ENCODE data around the gene PARD3B.

DNA sequence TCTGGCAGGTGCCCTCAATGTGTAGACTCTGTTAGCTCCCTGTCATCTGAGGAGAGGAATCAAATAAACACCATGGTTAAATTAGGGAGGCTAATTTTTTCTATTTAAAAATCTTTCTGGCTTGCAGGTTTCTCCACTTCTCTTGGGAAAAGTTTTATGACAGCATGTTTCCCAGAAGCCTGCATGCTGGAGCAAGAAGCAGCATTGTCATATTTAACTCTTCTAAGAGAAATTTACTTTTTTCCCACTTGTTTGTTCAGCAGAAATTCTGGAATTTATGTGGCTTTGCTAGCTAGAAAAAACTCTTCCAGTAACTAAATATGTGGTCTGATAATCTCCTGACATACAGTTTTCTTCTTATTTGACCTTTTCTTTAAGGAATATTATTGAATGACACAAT lies 230.5 kb downstream of the PARD3B start:
- TF ChIP-seq POLR2A (IDR thresholded peaks at IDR 0.05; ENCODE audit: low read length), result no peak
- no peak for TF ChIP-seq GATA1 (IDR thresholded peaks at IDR 0.05; ENCODE audit: low read depth, low read length)

Data from erythroblast (primary cell).